Endothelial cell of umbilical vein (primary cell): ENCODE measurements around the gene SLC34A1.

ENCODE experiments used
- CTCF ChIP-seq, 2 donors: IDR thresholded peaks; 1 replicate in 1 of 2; 2 replicates in 1 of 2; pipeline ENCODE4 v1.5.1; 2011; ENCODE audit warnings: low read length in 2 of 2, mild to moderate bottlenecking in 2 of 2, moderate library complexity in 2 of 2, control low read depth in 1 of 2, inconsistent platforms in 1 of 2, low read depth in 1 of 2; ENCODE audit not compliant: insufficient read depth in 1 of 2; ENCODE audit errors: extremely low read depth in 1 of 2
- EZH2 ChIP-seq: IDR thresholded peaks from 2 replicates; pipeline ENCODE4 v1.6.1; 2012; ENCODE audit warnings: borderline replicate concordance, low read depth, mild to moderate bottlenecking, moderate library complexity, low read length, inconsistent platforms; ENCODE audit not compliant: severe bottlenecking
- JUN ChIP-seq: IDR thresholded peaks from 2 replicates; pipeline ENCODE4 v1.6.1; 2011; ENCODE audit warnings: borderline replicate concordance, low read depth; ENCODE audit not compliant: insufficient read length, insufficient read depth
- POLR2A ChIP-seq: IDR thresholded peaks from 2 replicates; pipeline ENCODE4 v1.6.1; 2012; ENCODE audit warnings: low read depth, mild to moderate bottlenecking, control low read depth, low read length
- POLR2AphosphoS5 ChIP-seq: IDR thresholded peaks from 2 replicates; pipeline ENCODE4 v1.6.1; 2012; ENCODE audit warnings: low read depth, mild to moderate bottlenecking, control low read depth, low read length, moderate library complexity; ENCODE audit not compliant: insufficient read depth

GRCh38 chr5:177361418-177362291 is 22.6 kb upstream of the SLC34A1 start:
- TF ChIP-seq CTCF (IDR thresholded peaks at IDR 0.05; ENCODE audit: extremely low read depth in 1 of 2, insufficient read depth in 1 of 2, low read depth in 1 of 2, low read length in 2 of 2) = no peak
- TF ChIP-seq EZH2 = no peak
- no peak for TF ChIP-seq JUN
- no peak for TF ChIP-seq POLR2AphosphoS5
- no peak for TF ChIP-seq POLR2A
